Measurements from ENCODE around the gene ZNF729.
"Not testable (repeated sequence)": the region's sequence is repeated elsewhere in the genome, so short reads cannot be mapped to it uniquely, and the experiment has no call there.

ZNF729 gene

GRCh38 chr19:22286151-22286810 lies at the start of gene ZNF729:
TSS of gene ZNF729 (plus strand) at chr19:22286441. CDS start at chr19:22286526, 85 bp downstream.
- peak; percentile 59 for DNase-seq

DNA sequence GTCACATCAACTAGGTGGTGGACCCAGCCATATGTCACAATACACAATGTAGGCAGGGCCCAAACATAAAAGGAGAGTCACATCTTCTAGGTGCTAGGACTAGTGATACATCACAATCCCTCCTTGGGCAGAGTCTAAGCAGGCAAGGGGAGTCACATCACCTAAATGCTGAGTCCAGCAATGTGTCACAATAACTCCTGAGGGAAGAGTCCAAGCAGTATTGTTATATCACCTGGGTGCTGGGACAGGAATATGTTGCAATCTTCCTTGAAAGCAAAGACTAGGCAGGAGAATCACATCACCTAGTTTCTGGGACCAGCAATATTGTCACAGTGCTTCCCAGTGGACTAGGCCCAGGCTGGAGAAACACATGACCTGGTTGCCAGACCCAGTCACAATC lies 29.4 kb upstream of the ZNF729 start:
- DNase-seq = no peak

- no peak for DNase-seq
Measured at GRCh38 chr19:22257381-22257780, 28.9 kb upstream of the ZNF729 start.

DNA sequence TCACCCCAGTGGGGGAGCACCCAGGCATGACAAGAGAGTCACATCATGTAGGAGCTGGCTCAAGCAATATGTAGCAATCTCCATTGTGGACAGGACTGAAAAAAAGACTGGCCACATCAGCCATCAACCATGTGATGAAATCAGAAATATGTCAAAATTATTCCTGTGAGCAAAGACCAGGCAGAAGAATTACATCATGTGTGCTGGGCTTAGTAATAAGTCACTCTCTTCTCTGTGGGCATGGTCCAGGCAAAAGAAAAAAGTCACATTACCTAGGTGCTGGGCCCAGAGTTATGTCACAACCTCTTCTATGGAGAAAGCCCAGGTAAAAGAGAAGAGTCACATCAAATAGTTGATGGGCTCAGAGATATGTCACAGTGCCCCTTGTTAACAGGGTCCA lies 28.3 kb upstream of the ZNF729 start:
- DNase-seq = no peak

GRCh38 chr19:22260499-22260898 lies 25.7 kb upstream of the ZNF729 start:
- no peak for DNase-seq

- no peak for DNase-seq
Measured at GRCh38 chr19:22261596-22261995, 24.6 kb upstream of the ZNF729 start.

DNA sequence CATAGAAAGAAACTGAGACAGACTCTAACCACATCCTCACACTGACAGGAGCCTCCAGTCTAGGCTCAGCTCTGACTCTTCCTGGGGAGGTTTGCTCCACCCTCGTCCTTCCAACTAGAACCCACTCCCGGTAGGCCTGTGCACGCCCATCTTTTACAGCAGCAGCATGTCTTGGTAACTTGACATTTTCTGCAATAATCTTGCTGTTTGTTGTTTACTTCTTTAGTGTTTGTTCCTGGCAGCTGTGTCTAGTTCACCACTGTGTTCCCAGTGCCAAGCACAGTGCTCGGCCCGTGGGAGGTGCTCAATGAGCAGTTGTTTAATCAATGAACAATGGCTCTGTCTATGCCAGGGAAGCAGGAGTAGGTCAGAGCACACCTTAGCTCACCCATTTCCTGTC lies 23.1 kb upstream of the ZNF729 start:
- no peak for DNase-seq

- DNase-seq = not testable (repeated sequence)
Measured at GRCh38 chr19:22321554-22321953, 35.3 kb downstream of the ZNF729 start.

DNA sequence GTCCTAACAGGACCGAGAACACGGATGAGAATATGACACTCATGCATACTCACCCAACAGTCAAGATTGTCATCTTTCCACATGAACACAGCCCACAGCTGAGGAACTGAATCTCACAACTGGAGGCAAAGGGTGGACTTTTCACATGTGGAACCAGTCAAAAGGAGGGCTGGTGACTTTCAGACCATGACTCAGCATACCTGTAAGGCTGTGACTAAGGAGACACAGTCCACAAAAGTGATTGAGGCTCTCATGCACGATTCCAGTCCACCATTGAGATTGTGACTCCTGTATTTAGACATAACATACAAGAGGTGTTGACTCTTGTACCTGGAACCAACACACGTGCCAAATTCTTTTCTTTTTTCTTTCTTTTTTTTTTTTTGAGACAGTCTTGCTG lies 40.0 kb downstream of the ZNF729 start:
- no peak for DNase-seq

- DNase-seq = no peak
Measured at GRCh38 chr19:22327321-22327720, 41.1 kb downstream of the ZNF729 start.

DNA sequence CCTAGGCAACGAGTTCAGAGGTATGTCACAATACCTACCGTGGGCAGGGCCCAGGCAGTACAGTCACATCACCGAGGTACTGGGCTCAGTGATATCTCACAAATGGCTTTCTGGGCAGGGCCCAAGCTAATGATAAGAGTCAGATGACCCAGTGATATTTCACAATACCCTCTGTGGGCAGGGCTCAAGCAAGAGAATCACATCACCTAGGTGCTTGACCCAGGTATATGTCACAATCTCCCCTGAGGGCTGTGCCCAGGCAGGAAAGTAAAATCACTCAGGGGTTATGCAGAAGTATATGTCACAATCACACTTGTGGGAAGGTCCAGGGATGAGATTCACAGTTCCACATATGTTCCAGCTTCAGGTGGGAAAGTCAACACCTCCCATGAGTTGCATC lies 45.3 kb downstream of the ZNF729 start:
- DNase-seq = no peak

- no peak for DNase-seq
Measured at GRCh38 chr19:22332924-22333323, 46.7 kb downstream of the ZNF729 start.

DNA sequence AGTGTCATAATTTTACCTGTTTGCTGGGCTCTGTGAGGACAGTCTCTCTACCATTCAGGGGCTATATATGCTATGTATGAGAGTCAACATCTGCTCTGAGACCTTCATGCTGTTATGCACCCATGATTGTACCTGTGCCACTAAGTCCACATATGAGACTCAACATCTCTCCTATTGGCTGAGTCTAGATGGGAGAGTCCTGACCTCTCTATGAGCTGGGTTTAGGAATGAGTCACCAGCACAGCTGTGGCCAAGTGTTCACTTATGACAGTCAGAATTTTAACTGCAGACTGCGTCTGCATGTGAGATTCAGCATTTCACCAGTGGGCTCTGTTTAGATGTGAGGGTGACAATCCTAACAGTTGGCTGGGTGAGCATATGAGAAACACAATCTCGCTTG lies 49.5 kb downstream of the ZNF729 start:
- no peak for DNase-seq

DNA sequence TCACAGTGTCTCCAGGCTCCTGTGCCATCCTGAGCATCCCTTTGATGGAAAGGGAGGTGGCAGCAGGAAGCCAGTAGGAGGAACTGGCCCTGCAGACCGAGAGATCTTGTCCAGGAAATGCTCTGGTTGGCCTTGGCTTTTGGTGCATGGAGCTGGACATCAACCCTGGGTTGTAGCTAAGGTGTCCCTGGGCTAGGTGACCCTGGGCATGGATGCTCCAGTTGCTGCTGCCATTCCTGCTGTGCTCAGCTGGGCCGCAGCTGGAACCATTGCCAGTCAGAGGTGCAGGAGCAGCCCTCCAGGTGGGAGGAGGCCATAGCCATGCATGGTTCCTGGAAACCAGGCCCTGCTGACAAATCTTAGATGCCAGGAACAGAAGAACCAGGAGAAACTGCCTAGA lies 68.4 kb downstream of the ZNF729 start:
- no peak for DNase-seq

All from eye (tissue), 1 donor.